ENCODE data around the gene MMP24.

GRCh38 chr20:35215066-35215956 is 11.2 kb upstream of the MMP24 start:
- TF ChIP-seq CTCF (conservative IDR thresholded peaks at IDR 0.05) = no peak
- no peak for TF ChIP-seq ZFX (IDR thresholded peaks at IDR 0.05)
